GM18858 (cell line): ENCODE measurements around the gene PDCD1LG2.
A peak's percentile ranks its signal among the peaks of the same experiment; 100 is the strongest.

Experiments
- ATAC-seq: cut with Tn5 transposase; IDR thresholded peaks from one replicate; pipeline ENCODE4 v1.9.1; 2021; ENCODE audit not compliant: unreplicated experiment

PDCD1LG2 gene

GRCh38 chr9:5529683-5530221, 19.4 kb downstream of the PDCD1LG2 start:
- ATAC-seq, result peak; percentile 49

- no peak for ATAC-seq
Observed at GRCh38 chr9:5531101-5531882, 21.0 kb downstream of the PDCD1LG2 start.

GRCh38 chr9:5532306-5532705, 22.0 kb downstream of the PDCD1LG2 start:
- no peak for ATAC-seq

GRCh38 chr9:5532790-5533189, 22.5 kb downstream of the PDCD1LG2 start:
- ATAC-seq, result no peak

GRCh38 chr9:5536684-5537083, 26.4 kb downstream of the PDCD1LG2 start:
- ATAC-seq, result no peak

GRCh38 chr9:5543875-5544702, 33.8 kb downstream of the PDCD1LG2 start:
- no peak for ATAC-seq

- no peak for ATAC-seq
Observed at GRCh38 chr9:5549658-5550650, 39.6 kb downstream of the PDCD1LG2 start.

GRCh38 chr9:5551368-5552150, 41.2 kb downstream of the PDCD1LG2 start:
- ATAC-seq, result no peak

- ATAC-seq, result no peak
Observed at GRCh38 chr9:5552301-5552700, 42.0 kb downstream of the PDCD1LG2 start.

- ATAC-seq, result no peak
Observed at GRCh38 chr9:5553211-5553610, 42.9 kb downstream of the PDCD1LG2 start.

GRCh38 chr9:5554254-5554653, 43.9 kb downstream of the PDCD1LG2 start:
- ATAC-seq, result peak; percentile 63

GRCh38 chr9:5556101-5556705, 45.9 kb downstream of the PDCD1LG2 start:
- no peak for ATAC-seq

GRCh38 chr9:5557606-5558587, 47.6 kb downstream of the PDCD1LG2 start:
- ATAC-seq, result peak; percentile 56

GRCh38 chr9:5559659-5560058, 49.3 kb downstream of the PDCD1LG2 start:
- no peak for ATAC-seq

- ATAC-seq, result no peak
Observed at GRCh38 chr9:5560443-5561100, 50.2 kb downstream of the PDCD1LG2 start.

GRCh38 chr9:5561828-5562488, 51.6 kb downstream of the PDCD1LG2 start:
- no peak for ATAC-seq

- no peak for ATAC-seq
Observed at GRCh38 chr9:5562806-5563416, 52.6 kb downstream of the PDCD1LG2 start.
